Measurements from ENCODE around the gene PA2G4. TPM values are rescaled to one million over a fixed set of nuclear protein-coding genes. Genes with fewer than 3 reads are reported as not detected.

The PA2G4 gene
- total and polyA plus RNA-seq, 10 of the 15 experiments (the other 5 are each of a cell fraction or from before 2014, with no cell fraction given) = 148 to 514 (median 406) TPM

GRCh38 chr12:56127485-56127887, 23.1 kb downstream of the PA2G4 start:
- CTCF ChIA-PET = interaction anchor here (0.7 to 10.3 kb wide), 17 partner anchors 9 to 389 kb away, joined by 3 to 129 read pairs (median 5); partner anchors contain the start of genes PA2G4, RNF41, RPL41 and SMARCC2
- POLR2A ChIA-PET = interaction anchor here (0.5 to 4.5 kb wide), 19 partner anchors 9 to 509 kb away, joined by 3 to 56 read pairs (median 5); partner anchors contain the start of genes ANKRD52, CNPY2, MYL6 and MYL6B
- Histone ChIP-seq H2AFZ (ENCODE audit: control insufficient read depth, low read depth, low read length) (peak overlapping the region; percentile 69), H3K4me3 (peak overlapping the region; percentile 54), H3K36me3 (ENCODE audit: control insufficient read depth in 2 of 2, insufficient read depth in 2 of 2, low read length in 1 of 2) (peaks cover 9 to 16% of the 10 kb centered on the region in 2 experiments), H3K9ac (ENCODE audit: control insufficient read depth, insufficient read depth, low read length) (peak overlapping the region; percentile 58), H3K27me3 (replicated peaks in 1 of 2; ENCODE audit: control insufficient read depth in 2 of 2, insufficient read depth in 2 of 2, low read length in 1 of 2) (no peaks in the 10 kb centered on the region), H3K4me1 (ENCODE audit: control insufficient read depth, insufficient read depth, low read length) (peaks cover 24% of the 10 kb centered on the region), H3K4me2 (ENCODE audit: control insufficient read depth, insufficient read depth) (peak overlapping the region; percentile 94), H3K27ac (ENCODE audit: control insufficient read depth, insufficient read depth) (peak overlapping the region; percentile 72), H4K20me1 (ENCODE audit: control insufficient read depth, insufficient read depth) (no peaks in the 10 kb centered on the region), H3K9me3 (replicated peaks; ENCODE audit: control insufficient read depth, insufficient read depth, low read length) (no peaks in the 10 kb centered on the region), H3K79me2 (ENCODE audit: control insufficient read depth, insufficient read depth, low read length) (peaks cover 21% of the 10 kb centered on the region)
- intact Hi-C loops (cut with micrococcal nuclease; ENCODE audit: unreplicated experiment) = loop anchor here (2.0 to 10.0 kb wide), 3 partner anchors 131 to 517 kb away; partner anchors contain the start of genes ANKRD52, ATP5F1B and SPRYD4
- ATAC-seq (no peak), FAIRE-seq (no peak), DNase-seq (ENCODE audit: low read depth, low spot score) (no peak)
- TSS peak; percentile 71 for BruUV-seq (replicated peaks)
- in situ Hi-C loops (cut with MboI) = no loop called here
- RAD21 ChIA-PET (ENCODE audit: unreplicated experiment) = interaction anchor here (0.7 to 6.8 kb wide), 18 partner anchors 8 to 389 kb away, joined by 3 to 98 read pairs (median 5); partner anchors contain the start of genes MYL6, MYL6B, PA2G4 and RAB5B
- SMC1A ChIA-PET (ENCODE audit: uncharacterized antibody, unreplicated experiment) = interaction anchor here (0.6 to 4.8 kb wide), 11 partner anchors 9 to 509 kb away, joined by 3 to 68 read pairs (median 6); partner anchors contain the start of genes MYL6, MYL6B, PA2G4 and RNF41
- WGBS (ENCODE audit: insufficient coverage, insufficient replicate concordance, low lambda C conversion rate, missing lambda C conversion rate) = 1% methylated on average over 8 of the region's 8 CpGs
- TF ChIP-seq MYB (IDR thresholded peaks at IDR 0.05; ENCODE audit: borderline replicate concordance, low read depth, low read length) (no peak), IKZF2 (IDR thresholded peaks at IDR 0.05) (0 out of 4 replicates have a peak, but pooled peaks of 1 of the 2 experiments have one; percentile 15)

DNA sequence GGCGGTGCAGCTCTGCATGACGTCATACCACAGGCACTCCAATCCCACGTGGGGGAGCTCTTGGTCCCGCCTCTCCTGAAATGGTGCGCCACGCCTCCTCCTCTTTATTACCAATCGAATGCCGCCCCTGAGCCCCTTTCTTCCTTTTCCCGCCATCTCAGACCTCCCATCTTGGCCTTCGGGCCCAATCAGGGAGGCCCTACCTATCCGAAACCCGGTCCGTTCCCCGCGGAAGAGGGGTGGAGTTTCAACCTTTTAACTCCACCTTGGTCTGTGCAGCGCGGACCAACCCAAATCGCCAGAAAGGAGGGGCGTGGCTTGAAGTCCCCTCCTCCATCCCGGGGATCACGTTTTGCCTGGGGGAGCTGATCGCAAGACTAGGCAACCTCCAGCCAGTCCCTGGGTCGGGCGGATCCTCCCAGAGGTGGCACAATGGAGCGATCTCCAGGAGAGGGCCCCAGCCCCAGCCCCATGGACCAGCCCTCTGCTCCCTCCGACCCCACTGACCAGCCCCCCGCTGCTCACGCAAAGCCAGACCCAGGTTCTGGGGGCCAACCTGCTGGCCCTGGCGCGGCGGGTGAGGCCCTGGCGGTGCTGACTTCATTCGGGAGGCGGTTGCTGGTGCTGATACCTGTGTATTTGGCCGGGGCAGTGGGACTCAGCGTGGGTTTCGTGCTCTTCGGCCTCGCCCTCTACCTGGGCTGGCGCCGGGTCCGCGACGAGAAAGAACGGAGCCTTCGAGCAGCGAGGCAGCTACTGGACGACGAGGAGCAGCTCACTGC, 23.7 kb downstream of the PA2G4 start, which contains the start of gene ESYT1:
Gene ESYT1, plus strand, starts transcription at position 380 of the 782 bp plus-strand sequence. Its CDS starts 53 bp downstream, at position 433.
- Histone ChIP-seq H3K4me3 (peak within 1 kb of the TSS; percentile 93), H3K27ac (ENCODE audit: control insufficient read depth, insufficient read depth) (peak within 1 kb of the TSS; percentile 72), H3K27me3 (replicated peaks in 1 of 2; ENCODE audit: control insufficient read depth in 2 of 2, insufficient read depth in 2 of 2, low read length in 1 of 2) (no peaks in the 10 kb centered on the region), H4K20me1 (ENCODE audit: control insufficient read depth, insufficient read depth) (no peaks in the 10 kb centered on the region), H3K36me3 (ENCODE audit: control insufficient read depth in 2 of 2, insufficient read depth in 2 of 2, low read length in 1 of 2) (peaks cover 10 to 16% of the 10 kb centered on the region in 2 experiments), H3K9me3 (replicated peaks; ENCODE audit: control insufficient read depth, insufficient read depth, low read length) (no peaks in the 10 kb centered on the region), H3K9ac (ENCODE audit: control insufficient read depth, insufficient read depth, low read length) (peak within 1 kb of the TSS; percentile 78), H3K4me1 (ENCODE audit: control insufficient read depth, insufficient read depth, low read length) (peaks cover 24% of the 10 kb centered on the region), H2AFZ (ENCODE audit: control insufficient read depth, low read depth, low read length) (peak within 1 kb of the TSS; percentile 69), H3K79me2 (ENCODE audit: control insufficient read depth, insufficient read depth, low read length) (peaks cover 21% of the 10 kb centered on the region), H3K4me2 (ENCODE audit: control insufficient read depth, insufficient read depth) (peak within 1 kb of the TSS; percentile 98)
- intact Hi-C loops (cut with micrococcal nuclease; ENCODE audit: unreplicated experiment) (loop anchor here (2.0 to 10.0 kb wide), 3 partner anchors 131 to 517 kb away; partner anchors contain the start of genes ANKRD52, ATP5F1B and SPRYD4), in situ Hi-C loops (cut with MboI) (no loop called here)
- ATAC-seq = peak; percentile 93
- WGBS (ENCODE audit: insufficient coverage, insufficient replicate concordance, low lambda C conversion rate, missing lambda C conversion rate) = 0% methylated on average over 44 of the region's 49 CpGs
- CTCF ChIA-PET = interaction anchor here (0.7 to 10.3 kb wide), 18 partner anchors 9 to 390 kb away, joined by 3 to 129 read pairs (median 4); partner anchors contain the start of genes PA2G4, RNF41, RPL41 and SMARCC2
- peak; percentile 91 for FAIRE-seq
- BruUV-seq (replicated peaks) = TSS peak; percentile 52
- DNase-seq (ENCODE audit: low read depth, low spot score) = peak; percentile 98
- POLR2A ChIA-PET = interaction anchor here (0.5 to 4.5 kb wide), 19 partner anchors 9 to 509 kb away, joined by 3 to 56 read pairs (median 5); partner anchors contain the start of genes ANKRD52, CNPY2, MYL6 and MYL6B
- SMC1A ChIA-PET (ENCODE audit: uncharacterized antibody, unreplicated experiment) = interaction anchor here (0.6 to 4.8 kb wide), 13 partner anchors 9 to 509 kb away, joined by 3 to 68 read pairs (median 4); partner anchors contain the start of genes MYL6, MYL6B, PA2G4 and RNF41
- RAD21 ChIA-PET (ENCODE audit: unreplicated experiment) = interaction anchor here (0.6 to 6.8 kb wide), 21 partner anchors 8 to 506 kb away, joined by 3 to 98 read pairs (median 4); partner anchors contain the start of genes MYL6, MYL6B, PA2G4 and RAB5B
- TF ChIP-seq E2F4 (IDR thresholded peaks at IDR 0.05; ENCODE audit: low read depth, low read length) = peak; percentile 88
- TF ChIP-seq NFYB (IDR thresholded peaks at IDR 0.05; ENCODE audit: insufficient read depth, low read depth, low read length) = peak; percentile 88
- no peak; the same call in 1 of the 2 replicates for TF ChIP-seq BACH1 (IDR thresholded peaks at IDR 0.05; ENCODE audit: borderline replicate concordance)
- peak; percentile 99 for TF ChIP-seq NBN (IDR thresholded peaks at IDR 0.05)
- TF ChIP-seq FOXM1 (IDR thresholded peaks at IDR 0.05; ENCODE audit: low read depth, low read length) = no peak
- TF ChIP-seq SIN3A (IDR thresholded peaks at IDR 0.05; ENCODE audit: low read depth, low read length) = peak; percentile 62; the same call in 1 of the 2 replicates
- TF ChIP-seq BRCA1 (IDR thresholded peaks at IDR 0.05; ENCODE audit: low read depth, low read length) = no peak
- peak; percentile 34 for TF ChIP-seq IKZF1 (conservative IDR thresholded peaks at IDR 0.05)
- no peak; the same call in 1 of the 2 replicates for TF ChIP-seq NFYA (IDR thresholded peaks at IDR 0.05; ENCODE audit: borderline replicate concordance, low read depth, low read length)
- no peak for TF ChIP-seq SPI1 (IDR thresholded peaks at IDR 0.05; ENCODE audit: borderline replicate concordance, insufficient read depth, low read depth, low read length)
- TF ChIP-seq TAF1 (IDR thresholded peaks at IDR 0.05; ENCODE audit: borderline replicate concordance, low read depth, low read length) = 0 out of 2 replicates have a peak, but pooled peaks have one; percentile 31
